GM19397 (cell line): Measurements from ENCODE around the gene PJA2.
"Not testable (repeated sequence)": the region's sequence is repeated elsewhere in the genome, so short reads cannot be mapped to it uniquely, and the experiment has no call there.

Source experiments
- ATAC-seq: cut with Tn5 transposase; IDR thresholded peaks from one replicate; pipeline ENCODE4 v1.9.1; 2021; ENCODE audit warnings: mild to moderate bottlenecking, moderate library complexity; ENCODE audit not compliant: unreplicated experiment

Gene PJA2

GRCh38 chr5:109409844-109410388, at the start of gene PJA2:
TSS of gene PJA2 (minus strand) at chr5:109409974. CDS start at chr5:109383433, 26,541 bp downstream.
- peak; percentile 85 for ATAC-seq

DNA sequence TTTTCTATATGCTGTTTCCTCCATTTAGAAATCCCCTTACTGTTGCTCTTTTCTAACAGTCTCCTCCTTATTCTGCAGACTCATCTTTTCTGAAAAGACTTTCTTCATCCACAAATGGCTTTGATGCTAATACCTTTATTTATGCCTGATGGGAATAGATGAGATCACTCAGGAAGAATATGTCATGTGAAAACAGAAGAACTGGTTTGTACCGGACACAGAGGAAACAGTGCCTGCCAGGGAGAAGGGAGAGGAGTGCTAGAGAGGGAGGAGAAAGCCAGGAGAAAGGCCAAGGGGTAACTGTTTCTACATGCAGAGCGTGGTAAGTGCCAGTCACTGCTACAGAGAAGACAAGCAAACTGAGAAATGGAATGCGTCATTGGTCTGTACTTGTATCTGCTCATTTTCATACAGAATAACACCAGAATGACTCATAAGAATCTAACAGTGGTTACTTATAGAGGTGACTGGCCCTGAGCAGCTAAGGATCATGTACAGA, 45.9 kb upstream of the PJA2 start:
- ATAC-seq, result peak; percentile 95

DNA sequence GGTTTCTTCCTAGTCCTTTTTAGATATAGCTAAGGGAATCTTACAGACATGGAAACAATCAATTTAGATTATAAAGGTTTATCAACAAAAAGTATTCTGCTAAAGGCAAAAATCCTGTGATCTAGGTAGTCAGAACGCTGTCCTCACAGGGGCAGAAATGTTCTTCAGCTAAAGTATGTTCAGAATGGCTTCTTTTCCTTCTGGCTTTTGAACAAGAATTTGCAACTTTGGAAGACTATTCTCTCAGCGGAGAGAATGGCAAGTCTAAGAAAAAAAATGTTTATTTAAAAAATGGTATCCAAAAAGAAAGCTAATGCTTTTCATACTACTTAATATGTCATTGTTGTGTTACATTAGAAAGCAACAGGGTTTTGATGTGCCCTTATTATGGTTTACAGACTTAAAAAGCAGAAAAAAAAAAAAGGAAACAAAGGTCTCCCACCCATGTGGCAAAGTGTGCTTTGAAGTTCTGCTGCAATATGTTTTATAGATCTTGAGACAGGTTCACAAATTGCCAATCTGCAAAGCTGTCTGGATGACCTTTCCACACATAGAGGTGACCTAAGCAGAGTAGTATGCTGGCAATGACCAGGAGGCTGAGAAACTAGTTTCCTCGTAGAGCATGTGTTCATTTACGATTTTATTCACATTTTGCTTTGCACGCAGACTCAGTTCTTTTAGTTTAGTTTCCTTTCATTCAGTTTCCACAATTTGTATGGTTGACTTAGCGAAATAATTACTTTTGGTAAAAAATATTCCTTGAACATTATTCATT, 45.1 kb upstream of the PJA2 start:
- ATAC-seq, result no peak

- ATAC-seq, result no peak
These were observed 43.5 kb upstream of the PJA2 start for GRCh38 chr5:109453251-109453650.

- no peak for ATAC-seq
These were observed 42.9 kb upstream of the PJA2 start for GRCh38 chr5:109452661-109453060.

DNA sequence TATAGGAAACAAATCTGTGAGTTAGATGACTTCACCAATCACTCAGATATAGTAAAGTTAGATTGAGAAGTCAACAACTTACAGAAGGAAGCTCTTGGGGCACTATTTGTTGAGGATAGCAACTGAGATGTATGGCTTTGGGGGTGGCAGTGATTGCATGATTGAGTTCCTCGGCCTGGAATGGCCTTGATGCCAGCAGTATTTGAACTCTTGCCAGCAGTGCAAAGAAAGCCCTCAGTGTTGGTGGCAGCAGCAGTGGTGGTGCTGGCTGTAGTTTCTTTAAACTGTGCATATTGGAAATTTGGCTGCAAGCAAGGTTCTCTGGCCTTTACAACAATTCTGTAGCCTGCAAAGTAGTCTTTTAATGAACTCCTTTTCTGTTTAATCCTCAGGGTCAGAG, 41.4 kb upstream of the PJA2 start:
- no peak for ATAC-seq

DNA sequence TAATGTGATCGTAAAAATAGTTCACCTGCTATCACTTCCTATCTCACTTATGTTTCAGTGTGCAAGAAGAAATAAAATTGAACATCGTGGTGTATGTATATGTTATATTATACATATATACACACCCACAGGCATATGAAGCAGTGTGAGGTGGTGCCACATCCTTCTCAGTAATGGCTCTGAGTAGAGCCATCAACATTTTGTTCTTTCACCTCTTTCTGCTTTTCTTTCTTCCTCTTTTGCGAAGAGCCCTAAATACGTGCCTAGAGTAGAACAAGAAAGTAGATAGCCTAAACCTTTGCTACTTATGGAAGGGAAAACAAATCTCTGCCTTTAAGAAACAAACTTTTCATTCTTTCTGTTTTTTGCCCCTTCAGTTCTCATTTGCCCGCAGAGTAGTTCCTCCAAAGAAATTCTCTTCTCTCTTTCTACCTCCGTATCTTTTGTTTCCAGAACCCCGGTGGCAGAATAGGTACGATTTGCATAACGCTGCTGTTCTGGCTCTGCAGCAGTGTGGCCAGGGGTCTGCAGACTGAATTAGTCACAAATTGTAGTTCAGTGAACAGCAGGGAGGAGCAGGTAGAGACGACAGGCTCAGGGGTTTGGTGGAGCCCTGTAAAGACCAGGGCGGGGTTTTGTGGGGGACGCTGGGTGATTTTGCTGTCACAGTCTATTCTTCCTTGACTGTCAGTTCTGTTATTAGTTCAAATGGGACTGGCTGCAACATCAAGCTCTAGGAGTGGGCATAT, 40.5 kb upstream of the PJA2 start:
- no peak for ATAC-seq

GRCh38 chr5:109448838-109449237, 39.1 kb upstream of the PJA2 start:
- ATAC-seq, result no peak

DNA sequence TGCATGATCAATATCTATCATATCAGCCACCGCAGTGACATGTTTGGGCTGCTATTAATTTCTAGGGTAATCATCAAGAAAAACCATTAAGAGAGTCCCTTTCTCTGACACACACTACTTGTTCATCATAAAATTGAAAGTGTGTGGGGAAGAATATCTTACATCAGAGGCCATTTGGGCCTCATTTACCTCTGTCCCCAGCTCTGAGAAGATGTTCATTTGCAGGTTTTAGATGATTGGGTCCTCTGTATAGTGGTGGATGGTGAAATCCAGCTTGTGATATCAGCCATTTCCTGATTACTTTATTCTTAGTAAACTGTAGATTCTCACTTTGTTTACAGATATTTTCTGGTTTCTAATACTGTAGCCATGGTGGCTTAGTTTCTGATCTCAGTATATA, 29.8 kb upstream of the PJA2 start:
- no peak for ATAC-seq

DNA sequence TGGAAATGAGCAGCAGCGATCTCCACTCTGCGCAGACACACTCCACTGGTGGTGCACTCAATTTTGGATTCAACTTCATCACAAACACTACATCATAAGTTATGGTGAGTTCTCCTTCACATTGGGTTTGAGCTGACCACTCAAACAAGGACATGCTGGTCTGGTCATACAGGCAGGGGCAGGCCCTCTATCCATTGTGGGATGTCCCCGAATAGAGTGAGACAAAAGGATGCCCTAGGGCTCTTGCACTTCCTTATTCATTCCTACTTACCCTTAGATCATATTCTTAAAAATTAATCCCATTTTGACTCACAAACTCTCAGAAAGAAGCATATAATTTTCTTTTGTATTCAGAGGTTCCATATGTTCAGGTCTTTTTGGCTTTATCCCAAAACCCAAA, 16.3 kb upstream of the PJA2 start:
- ATAC-seq, result no peak

- not testable (repeated sequence) for ATAC-seq
These were observed 15.7 kb upstream of the PJA2 start for GRCh38 chr5:109425521-109425920.

DNA sequence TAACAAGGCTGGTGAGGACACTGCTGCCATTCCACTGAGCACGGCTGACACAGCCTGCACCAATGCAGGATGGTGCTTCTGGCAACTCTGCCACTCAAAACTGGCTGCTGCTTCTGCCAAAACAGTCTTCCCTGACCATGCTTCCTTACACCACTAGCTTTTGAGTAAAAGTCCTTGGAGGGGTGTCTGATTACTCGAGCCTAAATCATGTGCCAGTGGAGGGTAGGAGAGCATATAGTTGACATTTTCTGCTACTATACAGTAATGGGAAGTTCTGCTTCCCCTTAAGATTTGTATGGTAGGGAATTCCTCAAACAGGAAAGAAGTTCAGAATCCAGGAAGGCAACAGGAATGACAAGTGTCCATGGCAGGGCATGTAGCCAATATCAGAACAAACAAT, 12.2 kb upstream of the PJA2 start:
- no peak for ATAC-seq

GRCh38 chr5:109418712-109419352, 9.1 kb upstream of the PJA2 start:
- ATAC-seq, result no peak

- ATAC-seq, result no peak
These were observed 7.1 kb upstream of the PJA2 start for GRCh38 chr5:109416882-109417281.

DNA sequence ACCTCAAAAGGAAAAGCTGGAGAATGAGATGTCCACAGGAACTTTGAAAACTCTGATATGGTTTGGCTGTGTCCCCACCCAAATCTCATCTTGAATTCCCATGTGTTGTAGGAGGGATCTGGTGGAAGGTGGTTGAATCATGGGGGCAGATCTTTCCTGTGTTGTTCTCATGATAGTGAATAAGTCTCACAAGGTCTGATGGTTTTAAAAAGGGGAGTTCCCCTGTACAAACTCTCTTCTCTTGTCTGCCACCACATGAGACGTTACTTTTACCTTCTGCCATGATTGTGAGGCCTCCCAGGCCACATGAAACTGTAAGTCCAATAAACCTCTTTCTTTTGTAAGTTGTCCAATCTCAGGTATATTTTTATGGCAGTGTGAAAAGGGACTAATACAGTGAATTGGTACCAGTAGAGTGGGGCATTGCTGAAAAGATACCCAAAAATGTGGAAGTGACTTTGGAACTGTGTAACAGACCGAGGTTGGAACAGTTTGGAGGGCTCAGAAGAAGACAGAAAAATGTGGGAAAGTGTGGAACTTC, 4.2 kb upstream of the PJA2 start:
- not testable (repeated sequence) for ATAC-seq

DNA sequence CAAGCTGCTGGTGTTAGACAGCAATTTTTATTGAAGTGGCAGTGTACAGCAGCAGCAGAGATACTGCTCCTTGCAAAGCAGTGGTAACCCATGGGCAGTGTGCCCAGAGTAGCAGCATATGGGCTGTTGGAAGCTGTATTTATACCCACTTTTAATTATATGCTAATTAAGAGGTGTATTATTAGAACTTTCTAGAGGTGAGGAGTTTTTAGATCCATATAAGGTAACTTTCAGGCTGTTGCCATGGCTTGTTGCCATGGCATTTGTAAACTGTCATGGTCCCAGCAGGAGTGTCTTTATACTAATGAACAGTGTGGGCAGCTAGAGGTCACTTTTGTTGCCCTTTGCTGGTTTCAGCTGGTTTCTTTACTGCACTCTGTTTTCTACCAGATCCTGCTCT, 3.7 kb upstream of the PJA2 start:
- ATAC-seq, result no peak

DNA sequence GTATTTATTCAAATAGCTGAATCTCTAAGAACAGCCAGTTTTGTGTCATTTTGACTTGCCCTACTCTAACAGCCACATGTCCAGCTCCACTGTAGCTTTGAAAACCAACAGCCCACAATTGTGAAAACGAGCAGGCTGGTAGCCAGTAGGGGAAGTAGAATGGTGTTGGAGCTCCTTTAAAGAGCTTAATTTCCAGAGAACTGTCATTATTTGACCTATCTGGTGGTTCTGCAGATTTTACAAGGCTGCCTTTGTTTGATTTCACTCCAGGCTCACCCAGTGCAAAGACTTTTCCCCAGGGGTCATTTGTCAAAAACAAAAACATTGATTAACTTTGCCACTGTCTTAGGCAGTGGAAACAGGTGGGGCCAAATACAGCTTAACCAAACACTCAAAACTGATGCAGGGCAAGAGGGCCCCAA, 3.2 kb upstream of the PJA2 start:
- ATAC-seq, result no peak

DNA sequence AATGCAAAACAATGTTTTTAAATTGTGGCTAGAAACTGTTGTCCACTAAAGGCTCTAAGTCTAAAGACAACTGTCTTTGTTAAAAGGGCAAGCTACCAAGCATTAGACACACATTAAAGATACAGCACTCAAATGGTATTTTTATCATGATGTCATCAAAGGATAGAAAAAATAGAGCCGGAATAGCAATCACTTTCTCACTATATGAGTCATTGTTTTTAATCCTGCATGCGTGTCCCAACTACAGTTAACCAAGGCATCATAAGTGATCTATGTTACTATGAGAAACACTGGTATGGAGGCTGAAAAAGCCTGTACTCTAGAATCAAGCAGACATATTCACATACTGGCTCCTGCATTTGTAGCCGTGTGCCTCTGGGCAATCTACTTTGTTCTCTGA, 1.9 kb upstream of the PJA2 start:
- ATAC-seq, result no peak

- ATAC-seq, result no peak
These were observed 1.4 kb upstream of the PJA2 start for GRCh38 chr5:109411149-109411514.

DNA sequence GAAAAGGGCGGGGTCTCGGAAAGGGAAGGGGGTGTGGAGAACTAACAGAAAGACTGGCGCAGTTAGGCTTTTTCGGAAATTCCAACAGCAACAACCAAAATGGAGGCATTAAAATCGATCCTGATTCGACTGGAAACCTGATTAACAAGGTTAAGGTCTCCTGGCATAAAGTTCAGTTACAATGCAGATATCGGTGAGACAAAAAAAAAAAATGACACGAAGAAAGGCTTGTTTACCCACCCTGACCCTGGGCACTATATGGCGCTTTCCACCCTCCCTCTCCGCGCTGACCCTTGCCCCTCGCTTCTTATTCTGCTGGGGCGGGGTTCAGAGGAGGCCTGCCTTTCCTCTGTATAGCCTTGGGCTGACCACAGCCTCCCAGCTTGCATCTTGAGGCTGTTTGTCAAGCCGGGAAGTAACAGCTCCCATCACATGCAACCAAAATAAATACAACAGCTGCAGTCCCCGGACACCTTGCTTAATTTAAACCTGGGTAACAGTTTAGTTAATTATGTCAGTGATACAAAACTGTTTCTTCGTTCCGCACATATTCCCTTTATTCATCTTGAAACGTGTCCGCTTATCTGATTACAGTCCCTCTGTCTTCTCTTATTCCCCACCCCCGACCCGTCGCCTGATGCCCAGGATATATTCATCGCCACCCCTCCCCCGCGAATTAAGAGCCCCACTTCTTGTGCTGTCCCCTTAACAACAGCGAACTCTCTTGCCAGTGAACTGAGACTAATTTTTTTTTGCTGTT, 795 bp upstream of the PJA2 start:
- peak; percentile 13 for ATAC-seq
